Keratinocyte (primary cell): ENCODE data around the gene SPSB4. TPM values are rescaled to one million over a fixed set of nuclear protein-coding genes. Genes with fewer than 3 reads are reported as not detected.

ENCODE experiments used
- DNase-seq: peaks from one replicate; pipeline ENCODE4 v3.0.0-alpha.2; 2011; ENCODE audit warnings: low read depth, missing footprints, low spot score
- FAIRE-seq: peaks from 2 replicates; lab custom pipeline; 2011; peaks lifted over from hg19 to GRCh38; lab: Jason Lieb, UNC
- H2AFZ ChIP-seq: 2 replicates; pipeline ENCODE4 v1.6.0; 2012; ENCODE audit warnings: low read length, control low read depth, inconsistent platforms; ENCODE audit not compliant: control insufficient read depth
- H3K27ac ChIP-seq: 2 replicates; pipeline ENCODE4 v1.5.1; 2011; ENCODE audit warnings: low read length; ENCODE audit not compliant: control insufficient read depth, insufficient read depth
- H3K27me3 ChIP-seq: 3 replicates; pipeline ENCODE4 v1.6.0; 2011; ENCODE audit warnings: low read length; ENCODE audit not compliant: control insufficient read depth, insufficient read depth; ENCODE audit errors: extremely low read depth
- H3K36me3 ChIP-seq, 2 experiments: 2 replicates in 1 of 2; 3 replicates in 1 of 2; pipeline ENCODE4 v1.5.1; 2011; ENCODE audit warnings: low read length in 2 of 2, mild to moderate bottlenecking in 1 of 2; ENCODE audit not compliant: control insufficient read depth in 2 of 2, insufficient read depth in 2 of 2; ENCODE audit errors: extremely low read depth in 1 of 2
- H3K4me1 ChIP-seq: 3 replicates; pipeline ENCODE4 v1.5.1; 2011; ENCODE audit warnings: low read length; ENCODE audit not compliant: control insufficient read depth, insufficient read depth; ENCODE audit errors: extremely low read depth
- H3K4me2 ChIP-seq: 3 replicates; pipeline ENCODE4 v1.6.0; 2011; ENCODE audit warnings: low read depth, low read length; ENCODE audit not compliant: control insufficient read depth, insufficient read depth; ENCODE audit errors: extremely low read depth
- H3K4me3 ChIP-seq, 3 experiments: fragments of 200-600 bp in 1 of 3; sonication (generic) in 1 of 3; 2 replicates in 2 of 3; 3 replicates in 1 of 3; pipeline ENCODE4 v1.5.1; 2011 to 2016; ENCODE audit warnings: low read length in 3 of 3, mild to moderate bottlenecking in 3 of 3, control low read depth in 2 of 3, inconsistent platforms in 1 of 3, low read depth in 1 of 3, mixed read lengths in 1 of 3, mixed run types in 1 of 3, moderate library complexity in 1 of 3; ENCODE audit not compliant: control insufficient read depth in 2 of 3, insufficient read depth in 2 of 3; ENCODE audit errors: extremely low read depth in 1 of 3
- H3K79me2 ChIP-seq: 2 replicates; pipeline ENCODE4 v1.6.0; 2012; ENCODE audit warnings: low read length; ENCODE audit not compliant: control insufficient read depth, insufficient read depth
- H3K9ac ChIP-seq: 3 replicates; pipeline ENCODE4 v1.6.0; 2011; ENCODE audit warnings: low read length; ENCODE audit not compliant: control insufficient read depth, insufficient read depth; ENCODE audit errors: extremely low read depth
- H3K9me1 ChIP-seq: 3 replicates; pipeline ENCODE4 v1.6.0; 2011; ENCODE audit warnings: low read length; ENCODE audit not compliant: control insufficient read depth, insufficient read depth; ENCODE audit errors: extremely low read depth
- H3K9me3 ChIP-seq: 2 replicates; pipeline ENCODE4 v1.5.1; 2012; ENCODE audit warnings: low read depth, low read length; ENCODE audit not compliant: control insufficient read depth
- H4K20me1 ChIP-seq: 3 replicates; pipeline ENCODE4 v1.6.0; 2011; ENCODE audit warnings: low read length; ENCODE audit not compliant: control insufficient read depth, insufficient read depth; ENCODE audit errors: extremely low read depth
- EZH2 ChIP-seq: IDR thresholded peaks from one replicate; pipeline ENCODE4 v1.6.1; 2012; ENCODE audit warnings: inconsistent platforms, mild to moderate bottlenecking, low read length, moderate library complexity
- dilution Hi-C: fragments of 300-500 bp; cut with MboI; formaldehyde crosslinking; loops from one replicate; pipeline ENCODE4 v1.7.0; 2020; ENCODE audit warnings: low sequenced_read_pairs; ENCODE audit not compliant: extremely low pct_ligation_motif_present
- polyA plus RNA-seq, 5 experiments: library from polyadenylated mRNA; depleted of rRNA in 3 of 5; stranded (reverse) in 3 of 5; stranded (forward) in 1 of 5; unstranded in 1 of 5; fragments of >200 nt; gene quantifications; 1 replicate in 1 of 5; 2 replicates in 3 of 5; 3 replicates in 1 of 5; pipeline versions ENCODE4 v1.2.1 to v1.2.3, GENCODE V29; 2011 to 2012; ENCODE audit warnings: missing spikeins in 2 of 5, low read depth in 1 of 5, low replicate concordance in 1 of 5
- TF ChIP-seq, protein P1 (sequence below), 3 experiments: IDR thresholded peaks in 1 of 3; conservative IDR thresholded peaks in 1 of 3; optimal IDR thresholded peaks in 1 of 3; 2 replicates in 2 of 3; 3 replicates in 1 of 3; pipeline versions ENCODE3 to v1.5.1; 2011; ENCODE audit warnings: low read length in 3 of 3, mild to moderate bottlenecking in 3 of 3, moderate library complexity in 2 of 3, control low read depth in 1 of 3, inconsistent platforms in 1 of 3; ENCODE audit not compliant: insufficient read depth in 2 of 3; ENCODE audit errors: extremely low read depth in 1 of 3

The SPSB4 gene
- polyA plus RNA-seq, 1 donor (not counting 4 experiments of a cell fraction or from before 2014, with no cell fraction given), result not detected

DNA sequence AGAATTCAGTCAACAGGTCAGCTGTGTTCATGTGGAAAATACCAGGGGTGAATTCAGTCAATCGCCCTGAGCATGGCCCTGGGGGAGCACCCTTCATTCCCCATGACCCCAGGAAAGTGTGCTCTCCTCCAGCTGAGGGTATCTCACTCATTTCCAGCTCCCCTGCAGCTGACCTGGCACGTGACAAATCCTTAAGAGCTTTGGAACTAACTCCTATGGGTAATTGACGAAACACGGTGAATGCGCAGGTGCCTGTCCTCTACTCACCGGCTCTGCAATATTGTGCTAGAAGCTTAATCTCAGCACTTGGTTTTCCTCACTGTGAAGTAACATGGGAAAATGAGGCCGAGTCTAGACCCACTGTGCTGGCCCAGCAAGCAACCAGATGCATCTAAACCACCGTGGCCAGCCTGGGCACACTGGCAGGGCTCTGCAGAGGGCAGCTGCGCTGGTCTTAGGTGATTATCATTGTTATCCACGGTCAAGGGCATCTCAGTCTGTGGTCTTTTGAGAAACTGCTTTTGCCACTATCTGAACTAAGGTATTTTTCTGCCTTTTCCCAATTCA is 63.1 kb downstream of the SPSB4 start:
- no peaks in the 10 kb centered on the region for H3K36me3 ChIP-seq
- H3K79me2 ChIP-seq, result no peaks in the 10 kb centered on the region
- H3K4me1 ChIP-seq, result no peaks in the 10 kb centered on the region
- no peaks in the 10 kb centered on the region for H4K20me1 ChIP-seq
- no peak overlapping the region for H2AFZ ChIP-seq
- FAIRE-seq (no peak), DNase-seq (no peak)
- no peak overlapping the region for H3K9ac ChIP-seq
- H3K9me1 ChIP-seq, result no peaks in the 10 kb centered on the region
- no peaks in the 10 kb centered on the region for H3K27me3 ChIP-seq
- no peaks in the 10 kb centered on the region for H3K9me3 ChIP-seq
- no peak overlapping the region for H3K4me3 ChIP-seq
- dilution Hi-C loops, result no loop called here
- no peak overlapping the region for H3K27ac ChIP-seq
- no peak overlapping the region for H3K4me2 ChIP-seq
- TF ChIP-seq, protein P1, sequence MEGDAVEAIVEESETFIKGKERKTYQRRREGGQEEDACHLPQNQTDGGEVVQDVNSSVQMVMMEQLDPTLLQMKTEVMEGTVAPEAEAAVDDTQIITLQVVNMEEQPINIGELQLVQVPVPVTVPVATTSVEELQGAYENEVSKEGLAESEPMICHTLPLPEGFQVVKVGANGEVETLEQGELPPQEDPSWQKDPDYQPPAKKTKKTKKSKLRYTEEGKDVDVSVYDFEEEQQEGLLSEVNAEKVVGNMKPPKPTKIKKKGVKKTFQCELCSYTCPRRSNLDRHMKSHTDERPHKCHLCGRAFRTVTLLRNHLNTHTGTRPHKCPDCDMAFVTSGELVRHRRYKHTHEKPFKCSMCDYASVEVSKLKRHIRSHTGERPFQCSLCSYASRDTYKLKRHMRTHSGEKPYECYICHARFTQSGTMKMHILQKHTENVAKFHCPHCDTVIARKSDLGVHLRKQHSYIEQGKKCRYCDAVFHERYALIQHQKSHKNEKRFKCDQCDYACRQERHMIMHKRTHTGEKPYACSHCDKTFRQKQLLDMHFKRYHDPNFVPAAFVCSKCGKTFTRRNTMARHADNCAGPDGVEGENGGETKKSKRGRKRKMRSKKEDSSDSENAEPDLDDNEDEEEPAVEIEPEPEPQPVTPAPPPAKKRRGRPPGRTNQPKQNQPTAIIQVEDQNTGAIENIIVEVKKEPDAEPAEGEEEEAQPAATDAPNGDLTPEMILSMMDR (optimal IDR thresholded peaks at IDR 0.05 in 1 of 3, IDR thresholded peaks at IDR 0.05 in 1 of 3, conservative IDR thresholded peaks at IDR 0.05 in 1 of 3; ENCODE audit: extremely low read depth in 1 of 3, insufficient read depth in 2 of 3, low read length in 3 of 3), result no peak
- no peak for TF ChIP-seq EZH2

GRCh38 chr3:141114816-141115460 is 63.8 kb downstream of the SPSB4 start:
- DNase-seq (no peak), FAIRE-seq (no peak)
- no peaks in the 10 kb centered on the region for H3K4me1 ChIP-seq
- H3K4me3 ChIP-seq, result no peak overlapping the region
- no peaks in the 10 kb centered on the region for H3K9me3 ChIP-seq
- no peaks in the 10 kb centered on the region for H4K20me1 ChIP-seq
- H3K9me1 ChIP-seq, result no peaks in the 10 kb centered on the region
- H3K9ac ChIP-seq, result no peak overlapping the region
- no peak overlapping the region for H2AFZ ChIP-seq
- dilution Hi-C loops, result no loop called here
- H3K36me3 ChIP-seq, result no peaks in the 10 kb centered on the region
- H3K27me3 ChIP-seq, result no peaks in the 10 kb centered on the region
- no peak overlapping the region for H3K4me2 ChIP-seq
- no peaks in the 10 kb centered on the region for H3K79me2 ChIP-seq
- TF ChIP-seq EZH2, result no peak
- TF ChIP-seq, protein P1 (optimal IDR thresholded peaks at IDR 0.05 in 1 of 3, IDR thresholded peaks at IDR 0.05 in 1 of 3, conservative IDR thresholded peaks at IDR 0.05 in 1 of 3; ENCODE audit: extremely low read depth in 1 of 3, insufficient read depth in 2 of 3, low read length in 3 of 3), result peak; percentile 28 to 36 (median 29)
- no peak overlapping the region for H3K27ac ChIP-seq
